BE2C (cell line): ENCODE results near the gene PPM1L.

Source experiments
- DNase-seq: peaks from one replicate; pipeline ENCODE4 v3.0.0-alpha.2; 2020
- H3K27me3 ChIP-seq: fragments of 250-450 bp; sonication (Bioruptor Pico); 2 replicates; pipeline ENCODE4 v1.5.1; 2020; ENCODE audit warnings: mild to moderate bottlenecking
- H3K36me3 ChIP-seq: fragments of 250-450 bp; sonication (Bioruptor Pico); 2 replicates; pipeline ENCODE4 v1.5.1; 2020; ENCODE audit warnings: mild to moderate bottlenecking
- H3K4me1 ChIP-seq: fragments of 250-450 bp; sonication (Bioruptor Pico); 2 replicates; pipeline ENCODE4 v1.5.1; 2020
- H3K4me3 ChIP-seq: 2 replicates; pipeline ENCODE4 v1.5.1; 2011; ENCODE audit warnings: low read depth, low read length
- H3K9me3 ChIP-seq: fragments of 250-450 bp; sonication (Bioruptor Pico); 2 replicates; pipeline ENCODE4 v1.5.1; 2020
- CTCF ChIP-seq: IDR thresholded peaks from 2 replicates; pipeline ENCODE4 v1.5.1; 2012; ENCODE audit warnings: mild to moderate bottlenecking, low read depth, low read length

PPM1L gene

GRCh38 chr3:160948273-160948672 lies 192.2 kb downstream of the PPM1L start:
- DNase-seq, result no peak
- no peak for TF ChIP-seq CTCF
- H3K4me1 ChIP-seq, result peaks cover 8% of the 10 kb centered on the region

DNA sequence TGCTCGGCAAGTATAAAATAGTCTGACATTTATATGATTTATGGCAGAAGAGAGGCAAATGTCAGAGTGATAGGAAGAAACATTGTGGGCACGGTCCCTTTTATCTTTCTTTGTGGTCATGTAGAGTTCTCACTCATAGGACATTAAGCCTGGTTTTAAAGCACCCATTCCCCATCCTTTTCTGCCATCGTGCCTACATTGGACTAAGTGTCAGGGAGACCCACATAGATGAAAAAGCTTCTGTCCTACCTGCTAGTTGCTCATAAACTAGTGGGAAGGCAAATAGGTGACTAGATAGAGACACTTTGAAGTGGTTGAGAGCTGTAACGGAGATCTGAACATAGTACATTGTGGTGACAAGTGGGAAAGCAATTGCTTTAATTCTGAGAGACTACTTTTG lies 193.4 kb downstream of the PPM1L start:
- Histone ChIP-seq H3K4me1 (peaks cover 8% of the 10 kb centered on the region), H3K27me3 (no peaks in the 10 kb centered on the region), H3K9me3 (no peaks in the 10 kb centered on the region), H3K4me3 (no peak overlapping the region), H3K36me3 (no peaks in the 10 kb centered on the region)
- TF ChIP-seq CTCF, result no peak
- DNase-seq, result no peak

More at GRCh38 chr3:160948273-160948672, 192.2 kb downstream of the PPM1L start:
- no peak overlapping the region for H3K4me3 ChIP-seq
- H3K9me3 ChIP-seq, result no peaks in the 10 kb centered on the region
- H3K27me3 ChIP-seq, result no peaks in the 10 kb centered on the region
- H3K36me3 ChIP-seq, result no peaks in the 10 kb centered on the region

- no peak for TF ChIP-seq CTCF
- peaks cover 8% of the 10 kb centered on the region for H3K4me1 ChIP-seq
- DNase-seq, result no peak
- H3K27me3 ChIP-seq, result no peaks in the 10 kb centered on the region
- H3K4me3 ChIP-seq, result no peak overlapping the region
- H3K36me3 ChIP-seq, result no peaks in the 10 kb centered on the region
- H3K9me3 ChIP-seq, result no peaks in the 10 kb centered on the region
Measured at GRCh38 chr3:160950542-160950941, 194.5 kb downstream of the PPM1L start.

GRCh38 chr3:160950954-160951353 lies 194.9 kb downstream of the PPM1L start:
- peaks cover 8% of the 10 kb centered on the region for H3K4me1 ChIP-seq
- H3K36me3 ChIP-seq, result no peaks in the 10 kb centered on the region
- no peak for TF ChIP-seq CTCF
- no peak for DNase-seq
- no peak overlapping the region for H3K4me3 ChIP-seq
- no peaks in the 10 kb centered on the region for H3K27me3 ChIP-seq
- no peaks in the 10 kb centered on the region for H3K9me3 ChIP-seq

DNA sequence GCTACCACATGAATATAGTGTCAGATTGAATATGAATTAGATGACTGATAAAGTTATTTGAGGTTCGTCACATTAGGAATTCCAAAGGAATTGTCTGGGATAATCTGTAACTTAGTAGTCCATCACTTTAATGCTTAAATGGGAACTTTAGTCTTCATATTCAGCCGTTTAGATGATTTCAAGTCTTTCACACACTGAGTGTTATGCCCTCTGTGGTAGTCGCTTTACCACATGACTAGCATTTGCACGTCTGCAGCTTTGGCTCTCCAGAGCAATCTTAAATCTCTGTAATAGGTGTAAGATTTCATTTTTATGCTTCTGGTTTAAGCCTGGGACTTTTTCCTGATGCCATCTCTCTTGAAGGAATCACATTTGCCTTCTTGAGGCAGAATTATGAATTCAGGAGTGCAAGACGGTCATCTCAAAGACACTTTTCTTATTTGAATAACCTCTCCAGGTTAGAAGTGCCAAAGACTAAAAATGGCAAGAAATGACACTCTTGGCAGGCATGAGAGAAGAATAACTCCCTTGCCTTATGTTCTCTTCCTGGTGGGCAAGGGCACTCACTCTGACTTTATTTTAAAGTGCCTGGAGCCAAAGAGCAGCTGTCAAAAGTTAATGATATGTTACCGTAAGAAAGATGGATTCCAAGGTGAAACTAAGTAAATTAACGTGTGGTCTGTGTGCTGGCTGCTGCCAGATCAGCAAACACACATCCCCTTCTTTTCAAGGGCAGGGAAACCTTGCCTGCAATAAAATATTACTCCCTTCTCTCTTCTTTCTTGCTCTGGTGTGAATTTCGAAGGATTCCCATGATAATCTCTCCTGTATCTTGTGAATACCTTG lies 195.8 kb downstream of the PPM1L start:
- no peak overlapping the region for H3K4me3 ChIP-seq
- H3K4me1 ChIP-seq, result peaks cover 8% of the 10 kb centered on the region
- no peaks in the 10 kb centered on the region for H3K27me3 ChIP-seq
- no peaks in the 10 kb centered on the region for H3K9me3 ChIP-seq
- TF ChIP-seq CTCF, result no peak
- no peak for DNase-seq
- H3K36me3 ChIP-seq, result no peaks in the 10 kb centered on the region

GRCh38 chr3:160953686-160954085 lies 197.7 kb downstream of the PPM1L start:
- Histone ChIP-seq H3K27me3 (no peaks in the 10 kb centered on the region), H3K36me3 (no peaks in the 10 kb centered on the region), H3K4me1 (peaks cover 8% of the 10 kb centered on the region), H3K4me3 (no peak overlapping the region), H3K9me3 (no peaks in the 10 kb centered on the region)
- DNase-seq, result no peak
- TF ChIP-seq CTCF, result no peak
